Neural crest cell (in vitro differentiated cells): ENCODE measurements around the gene SLC25A13. TPM values are rescaled to one million over a fixed set of nuclear protein-coding genes. Genes with fewer than 3 reads are reported as not detected.

Source experiments
- DNase-seq: peaks from one replicate; pipeline ENCODE4 v3.0.0; 2021; ENCODE audit warnings: low read depth, mixed read lengths, low spot score
- H3K27ac Mint-ChIP-seq: one replicate; pipeline ENCODE4 v1.8.0; 2021; ENCODE audit warnings: mild to moderate bottlenecking, mixed read lengths; ENCODE audit not compliant: unreplicated experiment
- H3K27me3 Mint-ChIP-seq: 2 replicates; pipeline ENCODE4 v1.8.0; 2021; ENCODE audit warnings: low read depth, mild to moderate bottlenecking, mixed read lengths
- H3K36me3 Mint-ChIP-seq: 2 replicates; pipeline ENCODE4 v1.8.0; 2021; ENCODE audit warnings: low read depth, mild to moderate bottlenecking, mixed read lengths
- H3K4me1 Mint-ChIP-seq: 2 replicates; pipeline ENCODE4 v1.8.0; 2021; ENCODE audit warnings: mixed read lengths
- H3K4me3 Mint-ChIP-seq: one replicate; pipeline ENCODE4 v1.8.0; 2021; ENCODE audit warnings: mild to moderate bottlenecking, mixed read lengths
- H3K9me3 Mint-ChIP-seq: 2 replicates; pipeline ENCODE4 v1.8.0; 2021; ENCODE audit warnings: mixed read lengths
- total RNA-seq: library from RNA; stranded (reverse); gene quantifications from 2 replicates; pipeline ENCODE4 v1.2.1, GENCODE V29; 2021
- TF ChIP-seq, protein P1 (sequence below): fragments of 200-600 bp; sonication (generic); conservative IDR thresholded peaks from 2 replicates; pipeline ENCODE4 v1.5.0; 2021; ENCODE audit warnings: antibody characterized with exemption, mild to moderate bottlenecking

Gene SLC25A13
- total RNA-seq, 1 donor from 2014 or later = 68.3 TPM

DNA sequence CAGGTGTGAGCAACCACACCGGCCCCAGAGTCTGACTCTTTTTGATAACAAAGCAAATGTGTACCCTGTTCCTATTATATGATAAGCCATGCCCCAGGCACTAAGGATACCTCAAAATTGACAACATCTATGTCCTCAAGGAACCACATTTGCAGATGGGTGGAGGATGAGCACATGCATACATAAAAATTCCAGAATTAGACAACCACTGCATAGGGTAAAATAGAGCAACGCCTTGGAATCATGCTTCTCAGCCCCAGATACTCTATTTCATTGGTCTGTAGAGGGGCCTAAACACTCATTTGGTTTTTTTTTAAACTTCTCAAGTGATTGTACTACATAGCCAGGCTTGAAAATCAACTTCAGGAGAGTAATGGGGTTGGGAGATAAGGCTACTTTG, 78.7 kb downstream of the SLC25A13 start:
- no peaks in the 10 kb centered on the region for H3K9me3 Mint-ChIP-seq
- peaks cover 3% of the 10 kb centered on the region for H3K36me3 Mint-ChIP-seq

DNA sequence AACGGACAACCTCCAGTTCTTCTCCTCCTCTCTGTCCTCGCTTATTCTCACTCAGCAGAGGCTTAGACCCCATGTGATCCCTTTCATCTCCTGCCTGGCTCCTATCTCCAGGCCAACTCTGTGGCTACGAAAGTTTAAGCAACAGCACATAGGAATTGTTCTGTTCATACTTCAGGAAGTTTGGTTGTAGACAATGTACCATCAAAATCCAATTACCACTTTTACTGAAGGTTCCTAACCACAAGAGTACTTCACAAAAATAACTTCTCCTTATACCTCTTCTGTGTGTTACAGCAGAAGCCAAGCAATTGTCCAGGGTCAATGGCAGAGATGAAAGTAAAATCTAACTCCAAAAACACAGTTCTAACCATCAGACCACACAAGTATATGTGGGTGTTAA, 80.0 kb downstream of the SLC25A13 start:
- peaks cover 3% of the 10 kb centered on the region for H3K36me3 Mint-ChIP-seq
- TF ChIP-seq, protein P1, sequence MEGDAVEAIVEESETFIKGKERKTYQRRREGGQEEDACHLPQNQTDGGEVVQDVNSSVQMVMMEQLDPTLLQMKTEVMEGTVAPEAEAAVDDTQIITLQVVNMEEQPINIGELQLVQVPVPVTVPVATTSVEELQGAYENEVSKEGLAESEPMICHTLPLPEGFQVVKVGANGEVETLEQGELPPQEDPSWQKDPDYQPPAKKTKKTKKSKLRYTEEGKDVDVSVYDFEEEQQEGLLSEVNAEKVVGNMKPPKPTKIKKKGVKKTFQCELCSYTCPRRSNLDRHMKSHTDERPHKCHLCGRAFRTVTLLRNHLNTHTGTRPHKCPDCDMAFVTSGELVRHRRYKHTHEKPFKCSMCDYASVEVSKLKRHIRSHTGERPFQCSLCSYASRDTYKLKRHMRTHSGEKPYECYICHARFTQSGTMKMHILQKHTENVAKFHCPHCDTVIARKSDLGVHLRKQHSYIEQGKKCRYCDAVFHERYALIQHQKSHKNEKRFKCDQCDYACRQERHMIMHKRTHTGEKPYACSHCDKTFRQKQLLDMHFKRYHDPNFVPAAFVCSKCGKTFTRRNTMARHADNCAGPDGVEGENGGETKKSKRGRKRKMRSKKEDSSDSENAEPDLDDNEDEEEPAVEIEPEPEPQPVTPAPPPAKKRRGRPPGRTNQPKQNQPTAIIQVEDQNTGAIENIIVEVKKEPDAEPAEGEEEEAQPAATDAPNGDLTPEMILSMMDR = no peak
- no peak overlapping the region for H3K4me3 Mint-ChIP-seq
- peaks cover 24% of the 10 kb centered on the region for H3K27me3 Mint-ChIP-seq
- no peak overlapping the region for H3K27ac Mint-ChIP-seq
- DNase-seq = no peak
- peaks cover 11% of the 10 kb centered on the region for H3K4me1 Mint-ChIP-seq
- H3K9me3 Mint-ChIP-seq = no peaks in the 10 kb centered on the region

More for the DNA sequence above, 78.7 kb downstream of the SLC25A13 start:
- no peak for DNase-seq
- TF ChIP-seq, protein P1 = no peak
- Mint-ChIP-seq H3K27me3 (peaks cover 28% of the 10 kb centered on the region), H3K4me3 (no peak overlapping the region), H3K27ac (no peak overlapping the region), H3K4me1 (peaks cover 16% of the 10 kb centered on the region)

DNA sequence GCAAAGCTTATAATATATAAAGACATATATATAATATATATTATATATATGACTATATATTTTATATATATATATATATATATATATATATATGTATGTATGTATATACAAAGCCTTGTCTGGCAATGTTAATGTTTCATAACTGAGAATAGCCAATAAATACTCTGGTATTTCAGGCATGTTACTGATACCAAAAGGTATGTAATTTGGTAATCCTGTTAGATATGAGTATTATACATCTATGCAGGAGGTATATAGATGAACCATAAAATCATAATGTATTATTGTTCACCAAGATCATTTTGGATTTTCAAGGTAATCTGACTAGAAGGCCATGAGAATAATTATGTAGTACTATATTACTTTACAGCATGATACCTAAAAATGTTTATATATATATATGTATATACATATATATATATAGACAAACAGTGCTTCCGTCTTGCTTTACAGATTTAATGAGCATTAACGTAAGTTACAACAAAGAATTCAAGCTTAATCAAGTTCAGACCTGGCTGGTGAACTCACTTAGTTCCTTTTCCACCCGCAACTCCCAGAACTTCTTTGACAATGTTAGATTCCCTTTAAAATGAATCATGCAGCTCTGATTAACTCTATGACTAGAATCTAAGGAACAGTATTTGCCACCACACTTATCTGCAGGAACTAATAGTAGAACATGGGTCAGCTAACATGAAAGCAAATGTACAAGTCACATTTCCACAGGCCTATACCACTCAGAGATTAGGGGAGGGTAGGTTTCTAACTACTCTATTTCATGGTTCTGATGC, 82.7 kb downstream of the SLC25A13 start:
- peaks cover 13% of the 10 kb centered on the region for H3K4me1 Mint-ChIP-seq
- peaks cover 3% of the 10 kb centered on the region for H3K36me3 Mint-ChIP-seq
- H3K4me3 Mint-ChIP-seq = no peak overlapping the region
- TF ChIP-seq, protein P1 = no peak
- H3K27ac Mint-ChIP-seq = no peak overlapping the region
- DNase-seq = no peak
- peaks cover 17% of the 10 kb centered on the region for H3K27me3 Mint-ChIP-seq
- no peaks in the 10 kb centered on the region for H3K9me3 Mint-ChIP-seq

DNA sequence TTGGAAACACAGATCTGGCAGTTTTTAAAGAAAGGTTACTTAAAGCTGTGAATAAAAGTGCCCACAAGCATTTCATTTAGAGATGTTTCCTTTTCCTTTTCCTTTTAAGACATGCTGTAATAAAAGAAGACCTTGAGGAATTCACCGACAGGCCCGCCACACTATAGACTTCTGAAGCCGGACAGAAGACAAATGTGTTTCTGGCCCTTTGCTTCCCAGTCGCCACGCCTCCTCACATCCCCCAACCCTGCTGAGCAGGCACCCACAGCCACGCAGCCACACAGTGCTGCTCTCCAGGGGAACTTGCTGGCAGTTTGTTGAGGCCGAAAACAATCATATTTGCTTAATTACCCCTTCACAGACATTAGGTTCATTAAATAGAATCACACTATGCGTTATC, 83.4 kb downstream of the SLC25A13 start:
- Mint-ChIP-seq H3K9me3 (no peaks in the 10 kb centered on the region), H3K36me3 (peaks cover 3% of the 10 kb centered on the region), H3K27me3 (peaks cover 11% of the 10 kb centered on the region), H3K27ac (no peak overlapping the region), H3K4me3 (no peak overlapping the region), H3K4me1 (peaks cover 13% of the 10 kb centered on the region)
- TF ChIP-seq, protein P1 = no peak
- DNase-seq = no peak

DNA sequence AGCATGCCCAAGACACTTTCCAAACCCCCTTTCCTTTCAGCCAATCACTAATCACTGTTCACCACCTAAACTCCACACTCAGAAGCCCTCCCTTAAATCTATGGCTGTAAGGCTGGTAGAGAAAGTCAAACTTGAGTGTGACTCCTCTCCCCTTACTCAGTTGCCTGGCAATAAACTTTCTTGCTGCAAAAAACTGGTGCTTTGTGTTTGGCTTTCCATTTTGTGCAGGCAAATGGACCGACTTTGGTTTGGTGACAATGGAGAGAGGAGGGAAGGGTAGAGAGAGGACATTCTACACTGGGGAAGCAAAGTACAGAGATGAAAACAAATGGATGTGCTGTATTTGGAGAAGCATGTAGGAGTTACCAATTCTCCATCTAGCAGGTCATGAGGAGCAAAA, 84.9 kb downstream of the SLC25A13 start:
- Mint-ChIP-seq H3K36me3 (peaks cover 5% of the 10 kb centered on the region), H3K27ac (no peak overlapping the region), H3K9me3 (no peaks in the 10 kb centered on the region), H3K4me3 (no peak overlapping the region), H3K4me1 (peaks cover 13% of the 10 kb centered on the region), H3K27me3 (peaks cover 3% of the 10 kb centered on the region)
- DNase-seq = no peak
- TF ChIP-seq, protein P1 = no peak
